ENCODE measurements around the gene SRGAP1. TPM values are rescaled to one million over a fixed set of nuclear protein-coding genes. Genes with fewer than 3 reads are reported as not detected.

SRGAP1 gene
- total and polyA plus RNA-seq, 9 of the 15 experiments (the other 6 are each of a cell fraction or from before 2014, with no cell fraction given): 0.01 to 0.13 (median 0.04) TPM; not detected in 3

GRCh38 chr12:63814146-63814772 lies 30.2 kb upstream of the SRGAP1 start:
- Histone ChIP-seq H3K4me3 (no peak overlapping the region), H3K9ac (ENCODE audit: insufficient read depth in 1 of 2, low read depth in 2 of 2, low read length in 2 of 2) (no peak overlapping the region), H3K9me1 (ENCODE audit: control insufficient read depth, insufficient read depth, low read length) (no peaks in the 10 kb centered on the region), H3K36me3 (ENCODE audit: control insufficient read depth, insufficient read depth, low read length) (no peaks in the 10 kb centered on the region), H3K79me2 (ENCODE audit: control insufficient read depth, insufficient read depth, low read length) (no peaks in the 10 kb centered on the region), H3K27ac (ENCODE audit: extremely low read depth, low read depth, low read length) (no peak overlapping the region), H3K4me1 (replicated peaks in 1 of 2; ENCODE audit: control insufficient read depth in 2 of 2, insufficient read depth in 2 of 2, low read length in 2 of 2) (no peaks in the 10 kb centered on the region), H3K4me2 (ENCODE audit: insufficient read depth, low read length) (no peak overlapping the region), H4K20me1 (replicated peaks; ENCODE audit: control insufficient read depth, insufficient read depth, low read length) (no peaks in the 10 kb centered on the region), H2AFZ (ENCODE audit: low read depth, low read length) (no peak overlapping the region), H3K9me3 (replicated peaks; ENCODE audit: control insufficient read depth, insufficient read depth, low read depth, low read length) (no peaks in the 10 kb centered on the region), H3K27me3 (ENCODE audit: control insufficient read depth in 2 of 2, insufficient read depth in 2 of 2, low read length in 2 of 2) (peaks cover 0 to 11% of the 10 kb centered on the region in 2 experiments; a peak in 2 of 5 replicates)
- in situ Hi-C loops (cut with MboI): loop anchor here (25.0 kb wide), 1 partner anchor 402 kb away; no protein-coding TSS in a partner anchor
- intact Hi-C loops (cut with micrococcal nuclease): no loop called here
- 7% methylated on average over 4 of the region's 4 CpGs for WGBS (ENCODE audit: insufficient coverage, low coverage, missing lambda C conversion rate)
- POLR2A ChIA-PET: no interaction called here
- CTCF ChIA-PET (ENCODE audit: low intra/inter-chr PET ratio): no interaction called here
- TF ChIP-seq PREB (CRISPR knock-in tag; IDR thresholded peaks at IDR 0.05): no peak
- no peak for TF ChIP-seq RNF219 (CRISPR knock-in tag; IDR thresholded peaks at IDR 0.05)
- TF ChIP-seq FOSL1 (tag; conservative IDR thresholded peaks at IDR 0.05): no peak
- no peak for TF ChIP-seq TBP (optimal IDR thresholded peaks at IDR 0.05; ENCODE audit: low read depth, low read length)
- TF ChIP-seq, protein P1, sequence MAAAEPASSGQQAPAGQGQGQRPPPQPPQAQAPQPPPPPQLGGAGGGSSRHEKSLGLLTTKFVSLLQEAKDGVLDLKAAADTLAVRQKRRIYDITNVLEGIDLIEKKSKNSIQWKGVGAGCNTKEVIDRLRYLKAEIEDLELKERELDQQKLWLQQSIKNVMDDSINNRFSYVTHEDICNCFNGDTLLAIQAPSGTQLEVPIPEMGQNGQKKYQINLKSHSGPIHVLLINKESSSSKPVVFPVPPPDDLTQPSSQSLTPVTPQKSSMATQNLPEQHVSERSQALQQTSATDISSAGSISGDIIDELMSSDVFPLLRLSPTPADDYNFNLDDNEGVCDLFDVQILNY (CRISPR knock-in tag; IDR thresholded peaks at IDR 0.05): no peak
- no peak for TF ChIP-seq PRPF4 (IDR thresholded peaks at IDR 0.05; ENCODE audit: insufficient read depth, low read depth, low read length, poor library complexity, severe bottlenecking)
- DNase-seq (ENCODE audit: extremely low read depth in 1 of 4, low spot score in 3 of 4): no peak
- no TSS peak for BruUV-seq (replicated peaks)
- no peak for FAIRE-seq
- no peak for ATAC-seq

All from K562 (cell line).